K562 (cell line): Measurements from ENCODE around the gene TIMM9. TPM values are rescaled to one million over a fixed set of nuclear protein-coding genes. Genes with fewer than 3 reads are reported as not detected.
A peak's percentile ranks its signal among the peaks of the same experiment; 100 is the strongest.

ENCODE experiments used
- ATAC-seq: fragments of 200-7000 bp; cut with Tn5 transposase; 3 replicates; pipeline ENCODE4 v1.9.1; 2020; ENCODE audit warnings: moderate library complexity
- BruUV-seq: library from RNA; stranded (reverse); fragments of 400-500 nt; replicated peaks from 2 replicates; lab custom pipeline; 2021; lab: Mats Ljungman, UMichigan
- CTCF ChIA-PET: fragments of 300-600 bp; formaldehyde crosslinking; extraction: SDS; loops from one replicate; lab custom pipeline; 2021; ENCODE audit warnings: low intra/inter-chr PET ratio; lab: Yijun Ruan, JAX
- POLR2A ChIA-PET: fragments of 300-600, 350-650 bp; sonication (Branson Sonifier 250); formaldehyde crosslinking; extraction: SDS; loops from one replicate; lab custom pipeline; 2021; ENCODE audit warnings: antibody characterized with exemption, inconsistent platforms; lab: Yijun Ruan, JAX
- DNase-seq, 4 experiments: peaks; one replicate each; pipeline versions ENCODE4 v3.0.0 to v3.0.0-alpha.2; 2011 to 2018; ENCODE audit warnings: low spot score in 3 of 4, mixed read lengths in 3 of 4; ENCODE audit errors: extremely low read depth in 1 of 4
- FAIRE-seq: peaks from 2 replicates; lab custom pipeline; 2011; peaks lifted over from hg19 to GRCh38; lab: Jason Lieb, UNC
- H2AFZ ChIP-seq: 2 replicates; pipeline ENCODE4 v1.6.0; 2011; ENCODE audit warnings: low read depth, low read length, control low read depth, inconsistent platforms
- H3K27ac ChIP-seq: fragments of 200-600 bp; 3 replicates; pipeline ENCODE4 v1.8.0; 2011; ENCODE audit warnings: low read depth, mild to moderate bottlenecking, control low read depth, inconsistent platforms, low read length, moderate library complexity, mixed read lengths; ENCODE audit errors: extremely low read depth
- H3K27me3 ChIP-seq, 2 experiments: fragments of 300-600 bp in 1 of 2; 2 replicates in 1 of 2; 3 replicates in 1 of 2; pipeline versions ENCODE4 v1.6.0 to v1.8.0; 2011; ENCODE audit warnings: inconsistent platforms in 2 of 2, low read length in 2 of 2, mild to moderate bottlenecking in 1 of 2, mixed read lengths in 1 of 2, moderate library complexity in 1 of 2; ENCODE audit not compliant: control insufficient read depth in 2 of 2, insufficient read depth in 2 of 2
- H3K36me3 ChIP-seq: fragments of 300-600 bp; 3 replicates; pipeline ENCODE4 v1.8.0; 2011; ENCODE audit warnings: mild to moderate bottlenecking, low read length, inconsistent platforms; ENCODE audit not compliant: control insufficient read depth, insufficient read depth
- H3K4me1 ChIP-seq, 2 experiments: fragments of 200-600 bp in 1 of 2; replicated peaks in 1 of 2; 2 replicates in 1 of 2; 3 replicates in 1 of 2; pipeline versions ENCODE4 v1.5.1 to v1.8.0; 2011; ENCODE audit warnings: inconsistent platforms in 2 of 2, low read length in 2 of 2, mild to moderate bottlenecking in 1 of 2, mixed read lengths in 1 of 2, moderate library complexity in 1 of 2; ENCODE audit not compliant: control insufficient read depth in 2 of 2, insufficient read depth in 2 of 2
- H3K4me2 ChIP-seq: 2 replicates; pipeline ENCODE4 v1.6.1; 2011; ENCODE audit warnings: low read length, control low read depth, inconsistent platforms, mixed read lengths; ENCODE audit not compliant: insufficient read depth
- H3K4me3 ChIP-seq: fragments of 200-600 bp; sonication (generic), shearing (Covaris generic); 2 replicates; pipeline ENCODE4 v1.5.1; 2016; ENCODE audit warnings: control low read depth, inconsistent platforms
- H3K79me2 ChIP-seq: fragments of 200-600 bp; 3 replicates; pipeline ENCODE4 v1.8.0; 2011; ENCODE audit warnings: low read length, inconsistent platforms; ENCODE audit not compliant: control insufficient read depth, insufficient read depth
- H3K9ac ChIP-seq, 2 experiments: 2 replicates each; pipeline versions ENCODE4 v1.6.0 to v1.6.1; 2011; ENCODE audit warnings: low read depth in 2 of 2, low read length in 2 of 2, control low read depth in 1 of 2, inconsistent platforms in 1 of 2, mild to moderate bottlenecking in 1 of 2, mixed read lengths in 1 of 2; ENCODE audit not compliant: insufficient read depth in 1 of 2
- H3K9me1 ChIP-seq: one replicate; pipeline ENCODE4 v1.6.0; 2011; ENCODE audit warnings: inconsistent platforms, mild to moderate bottlenecking, low read length, moderate library complexity; ENCODE audit not compliant: control insufficient read depth, insufficient read depth
- H3K9me3 ChIP-seq: replicated peaks from 2 replicates; pipeline ENCODE4 v1.5.1; 2011; ENCODE audit warnings: low read depth, low read length, inconsistent platforms; ENCODE audit not compliant: control insufficient read depth, insufficient read depth
- H4K20me1 ChIP-seq: replicated peaks from 2 replicates; pipeline ENCODE4 v1.6.1; 2011; ENCODE audit warnings: low read length, inconsistent platforms, mixed read lengths; ENCODE audit not compliant: control insufficient read depth, insufficient read depth
- HDAC3 ChIP-seq: fragments of 450-650 bp; IDR thresholded peaks from 2 replicates; pipeline ENCODE4 v1.6.1; 2018; ENCODE audit warnings: borderline replicate concordance, mild to moderate bottlenecking, moderate library complexity; ENCODE audit not compliant: partially characterized antibody
- KDM1A ChIP-seq, 2 experiments: fragments of 450-650 bp; IDR thresholded peaks; 2 replicates each; pipeline ENCODE4 v1.6.1; 2016; ENCODE audit warnings: mild to moderate bottlenecking in 2 of 2
- MCM2 ChIP-seq: fragments of 450-650 bp; IDR thresholded peaks from 2 replicates; pipeline ENCODE4 v1.6.1; 2017; ENCODE audit warnings: low read depth, mild to moderate bottlenecking
- NFIX ChIP-seq: fragments of 250-450 bp; sonication (Bioruptor Pico); IDR thresholded peaks from 2 replicates; pipeline ENCODE4 v1.4.0; 2020; ENCODE audit warnings: low read depth, mild to moderate bottlenecking, moderate library complexity
- RBFOX2 ChIP-seq: fragments of 200-400 bp; formaldehyde crosslinking; IDR thresholded peaks from 2 replicates; pipeline ENCODE4 v1.6.1; 2017; ENCODE audit warnings: low read depth, mild to moderate bottlenecking, low read length, moderate library complexity
- RBM17 ChIP-seq: fragments of 200-400 bp; formaldehyde crosslinking; IDR thresholded peaks from 2 replicates; pipeline ENCODE4 v1.6.1; 2017; ENCODE audit warnings: low read depth, mild to moderate bottlenecking, low read length, borderline replicate concordance
- SMC3 ChIP-seq: conservative IDR thresholded peaks from 2 replicates; pipeline ENCODE4 v1.6.1; 2011; ENCODE audit warnings: low read depth, low read length, improper control_type of control experiment; ENCODE audit not compliant: insufficient read depth
- SNIP1 ChIP-seq: fragments of 450-650 bp; IDR thresholded peaks from 2 replicates; pipeline ENCODE4 v1.7.1; 2017; ENCODE audit warnings: low read depth, mild to moderate bottlenecking
- SRSF1 ChIP-seq: fragments of 200-400 bp; formaldehyde crosslinking; IDR thresholded peaks from 2 replicates; pipeline ENCODE4 v1.6.1; 2017; ENCODE audit warnings: mild to moderate bottlenecking, low read depth, low read length, moderate library complexity
- TCFL5 ChIP-seq: fragments of 250-450 bp; sonication (Bioruptor Pico); conservative IDR thresholded peaks from 2 replicates; pipeline ENCODE4 v1.6.1; 2021; ENCODE audit warnings: mild to moderate bottlenecking, moderate library complexity, matching md5 sums
- ZNF384 ChIP-seq: IDR thresholded peaks from 2 replicates; pipeline ENCODE4 v1.6.1; 2012; ENCODE audit warnings: low read depth, low read length, improper control_type of control experiment
- WGBS: fragments of 100-300 bp; shearing (Covaris generic); methylation state at CpG from one replicate; pipeline ENCODE4 v1.1.6; 2016; ENCODE audit warnings: low coverage, mixed read lengths; ENCODE audit not compliant: insufficient coverage; ENCODE audit errors: missing lambda C conversion rate; 5-methylcytosine and 5-hydroxymethylcytosine counted together
- in situ Hi-C: fragments of 300-500 bp; cut with MboI; formaldehyde crosslinking; loops from 4 replicates; pipeline ENCODE4 v1.15.0; 2018; ENCODE audit warnings: inconsistent platforms, mixed read lengths
- intact Hi-C: fragments of 100-400 bp; cut with micrococcal nuclease; formaldehyde crosslinking; loops from 2 replicates; pipeline ENCODE4 v1.14.2; 2022
- polyA plus RNA-seq, 8 experiments: library from polyadenylated mRNA; depleted of rRNA in 4 of 8; stranded (reverse) in 5 of 8; unstranded in 3 of 8; fragments of >200 nt; fragmentation: Nextera tagmentation in 2 of 8; fragmentation: Illumina TruSeq in 1 of 8; extraction: Ambion mirVana in 2 of 8; extraction: Trizol in 1 of 8; gene quantifications; 2 replicates each; pipeline versions ENCODE4 v1.2.1 to v1.2.3, GENCODE V29; 2011 to 2014; ENCODE audit warnings: inconsistent platforms in 1 of 8, missing spikeins in 1 of 8
- total RNA-seq, 7 experiments: library from RNA; depleted of rRNA in 6 of 7; stranded (reverse); fragments of >200 nt in 6 of 7; fragmentation: Illumina TruSeq in 2 of 7; extraction: Trizol in 2 of 7; gene quantifications; 2 replicates each; pipeline versions ENCODE4 v1.2.1 to v1.2.3, GENCODE V29; 2011 to 2021; ENCODE audit warnings: low replicate concordance in 1 of 7
- TF ChIP-seq, protein P1 (sequence below): fragments of 250-450 bp; sonication (Bioruptor Pico); IDR thresholded peaks from 2 replicates; pipeline ENCODE4 v1.5.0; 2022; ENCODE audit warnings: mild to moderate bottlenecking
- TF ChIP-seq, protein P2 (sequence below): fragments of 250-450 bp; sonication (Bioruptor Pico); IDR thresholded peaks from 2 replicates; pipeline ENCODE4 v1.5.0; 2020; ENCODE audit warnings: mild to moderate bottlenecking

Gene TIMM9
- total and polyA plus RNA-seq, 9 of the 15 experiments (the other 6 are each of a cell fraction or from before 2014, with no cell fraction given): 28.0 to 101 (median 54.3) TPM

DNA sequence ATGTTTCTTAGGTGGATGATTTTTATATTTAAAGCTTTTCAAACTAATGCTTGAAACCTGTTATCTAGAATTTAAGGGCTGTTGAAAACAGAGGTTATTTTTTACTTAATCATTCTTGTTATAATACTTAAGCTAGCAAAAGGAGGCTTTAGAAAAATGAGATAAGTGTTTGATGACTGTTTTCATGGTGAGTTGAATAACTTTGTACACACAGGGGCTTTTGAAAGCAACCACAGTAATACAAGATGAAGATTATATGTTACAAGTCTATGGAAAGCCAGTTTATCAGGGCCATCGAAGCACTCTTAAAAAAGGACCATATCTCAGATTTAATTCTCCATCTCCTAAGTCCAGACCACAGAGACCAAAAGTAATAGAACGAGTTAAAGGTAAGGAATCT lies 33.4 kb upstream of the TIMM9 start (continued):
- TF ChIP-seq NFIX (CRISPR knock-in tag): no peak
- TF ChIP-seq HDAC3: no peak
- no peak for TF ChIP-seq MCM2
- no peak for TF ChIP-seq ZNF384
- no peak for TF ChIP-seq SNIP1
- no peak for TF ChIP-seq RBFOX2

DNA sequence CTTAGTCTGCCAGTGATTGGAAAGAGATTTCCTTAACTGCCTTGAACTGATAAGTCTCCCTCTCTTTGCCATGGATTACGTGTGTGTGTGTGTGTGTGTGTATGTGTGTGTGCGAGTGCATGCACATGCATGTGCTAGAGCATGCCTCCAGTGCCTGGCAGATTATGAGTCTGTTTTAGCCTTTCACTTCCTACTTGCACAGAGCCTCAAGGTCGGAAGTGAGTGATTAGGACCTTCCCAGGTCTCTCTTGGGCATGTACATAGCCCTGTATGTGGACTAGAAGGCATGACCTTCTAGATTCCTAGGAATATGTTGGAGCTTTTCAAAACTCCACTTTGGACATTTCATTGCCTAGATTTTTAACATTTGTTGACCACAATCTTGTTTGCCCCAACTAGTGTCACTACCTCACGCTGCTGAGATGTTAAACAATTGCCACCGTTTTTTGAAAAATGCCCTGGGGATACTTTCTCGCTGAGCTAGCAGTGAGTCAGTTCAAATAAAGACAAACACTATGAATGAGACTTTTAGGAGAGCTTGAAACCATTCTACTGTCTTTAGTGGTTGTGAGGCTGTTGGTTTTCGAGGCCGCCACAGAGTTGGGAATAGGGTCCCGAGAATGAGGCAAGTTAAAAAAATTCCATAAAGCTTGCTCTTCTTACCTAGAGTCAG lies 28.4 kb upstream of the TIMM9 start:
- Histone ChIP-seq H3K4me2 (no peak overlapping the region), H3K4me3 (no peak overlapping the region), H3K9me3 (no peaks in the 10 kb centered on the region), H4K20me1 (no peaks in the 10 kb centered on the region), H3K27ac (no peak overlapping the region), H3K36me3 (peaks cover 52% of the 10 kb centered on the region; the same call in 1 of the 3 replicates), H2AFZ (no peak overlapping the region), H3K27me3 (no peaks in the 10 kb centered on the region), H3K9me1 (no peaks in the 10 kb centered on the region), H3K79me2 (no peaks in the 10 kb centered on the region), H3K9ac (no peak overlapping the region), H3K4me1 (no peaks in the 10 kb centered on the region; a peak in 1 of 5 replicates)
- ChIA-PET CTCF (no interaction called here), POLR2A (interaction anchor here (0.6 kb wide), 1 partner anchor 9 kb away, joined by 3 read pairs; no protein-coding TSS in a partner anchor)
- in situ Hi-C loops (no loop called here), intact Hi-C loops (no loop called here)
- DNase-seq (no peak), FAIRE-seq (no peak), ATAC-seq (no peak)
- TF ChIP-seq KDM1A (IDR thresholded peaks at IDR 0.05) (peak in 1 of 2 experiments; percentile 18; a peak in 1 of 4 replicates), TCFL5 (CRISPR knock-in tag) (no peak), RBM17 (no peak), SMC3 (no peak), SRSF1 (no peak)
- TF ChIP-seq, protein P1, sequence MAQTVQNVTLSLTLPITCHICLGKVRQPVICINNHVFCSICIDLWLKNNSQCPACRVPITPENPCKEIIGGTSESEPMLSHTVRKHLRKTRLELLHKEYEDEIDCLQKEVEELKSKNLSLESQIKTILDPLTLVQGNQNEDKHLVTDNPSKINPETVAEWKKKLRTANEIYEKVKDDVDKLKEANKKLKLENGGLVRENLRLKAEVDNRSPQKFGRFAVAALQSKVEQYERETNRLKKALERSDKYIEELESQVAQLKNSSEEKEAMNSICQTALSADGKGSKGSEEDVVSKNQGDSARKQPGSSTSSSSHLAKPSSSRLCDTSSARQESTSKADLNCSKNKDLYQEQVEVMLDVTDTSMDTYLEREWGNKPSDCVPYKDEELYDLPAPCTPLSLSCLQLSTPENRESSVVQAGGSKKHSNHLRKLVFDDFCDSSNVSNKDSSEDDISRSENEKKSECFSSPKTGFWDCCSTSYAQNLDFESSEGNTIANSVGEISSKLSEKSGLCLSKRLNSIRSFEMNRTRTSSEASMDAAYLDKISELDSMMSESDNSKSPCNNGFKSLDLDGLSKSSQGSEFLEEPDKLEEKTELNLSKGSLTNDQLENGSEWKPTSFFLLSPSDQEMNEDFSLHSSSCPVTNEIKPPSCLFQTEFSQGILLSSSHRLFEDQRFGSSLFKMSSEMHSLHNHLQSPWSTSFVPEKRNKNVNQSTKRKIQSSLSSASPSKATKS (CRISPR knock-in tag): no peak
- TF ChIP-seq, protein P2, sequence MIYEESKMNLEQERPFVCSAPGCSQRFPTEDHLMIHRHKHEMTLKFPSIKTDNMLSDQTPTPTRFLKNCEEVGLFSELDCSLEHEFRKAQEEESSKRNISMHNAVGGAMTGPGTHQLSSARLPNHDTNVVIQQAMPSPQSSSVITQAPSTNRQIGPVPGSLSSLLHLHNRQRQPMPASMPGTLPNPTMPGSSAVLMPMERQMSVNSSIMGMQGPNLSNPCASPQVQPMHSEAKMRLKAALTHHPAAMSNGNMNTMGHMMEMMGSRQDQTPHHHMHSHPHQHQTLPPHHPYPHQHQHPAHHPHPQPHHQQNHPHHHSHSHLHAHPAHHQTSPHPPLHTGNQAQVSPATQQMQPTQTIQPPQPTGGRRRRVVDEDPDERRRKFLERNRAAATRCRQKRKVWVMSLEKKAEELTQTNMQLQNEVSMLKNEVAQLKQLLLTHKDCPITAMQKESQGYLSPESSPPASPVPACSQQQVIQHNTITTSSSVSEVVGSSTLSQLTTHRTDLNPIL (CRISPR knock-in tag): no peak
- 82% methylated on average over 7 of the region's 9 CpGs for WGBS
- no TSS peak for BruUV-seq
